Measurements from ENCODE around the gene SCNN1G.

The SCNN1G gene

DNA sequence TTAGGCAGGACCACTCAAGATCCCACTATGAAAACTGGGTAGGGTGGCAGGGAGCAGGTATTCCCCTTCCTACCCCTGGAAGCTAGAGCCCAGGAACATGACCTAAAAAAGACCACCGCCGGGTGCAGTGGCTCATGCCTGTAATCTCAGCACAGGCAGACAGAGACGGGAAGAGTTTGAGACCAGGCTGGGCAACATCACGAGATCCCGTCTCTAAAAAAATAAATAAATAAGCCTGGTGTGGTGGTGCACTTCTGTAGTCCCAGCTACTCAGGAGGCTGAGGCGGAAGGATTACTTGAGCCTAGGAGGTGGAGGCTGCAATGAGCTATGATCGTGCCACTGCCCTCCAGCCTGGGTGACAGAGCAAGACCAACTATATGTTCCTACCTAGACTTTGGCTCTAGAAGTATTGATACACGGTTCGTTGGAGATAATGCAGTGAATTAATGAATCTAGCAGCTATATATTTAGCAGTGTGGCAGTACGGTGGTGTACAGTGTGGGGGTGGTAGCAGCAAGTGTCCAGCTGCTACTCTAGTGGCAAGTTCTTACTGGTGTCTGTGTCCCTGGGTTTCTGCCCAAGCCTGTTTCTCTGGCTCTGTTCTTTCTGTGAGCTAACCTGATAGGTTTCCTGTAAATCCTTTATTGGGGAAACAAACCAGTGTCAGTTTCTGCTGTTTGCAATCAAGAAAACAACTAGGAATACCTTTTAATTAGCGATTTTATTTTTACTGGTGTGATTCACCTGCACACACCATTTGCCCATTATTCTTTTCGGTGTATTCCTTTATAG, 30.0 kb upstream of the SCNN1G start:
- ATAC-seq, result no peak

DNA sequence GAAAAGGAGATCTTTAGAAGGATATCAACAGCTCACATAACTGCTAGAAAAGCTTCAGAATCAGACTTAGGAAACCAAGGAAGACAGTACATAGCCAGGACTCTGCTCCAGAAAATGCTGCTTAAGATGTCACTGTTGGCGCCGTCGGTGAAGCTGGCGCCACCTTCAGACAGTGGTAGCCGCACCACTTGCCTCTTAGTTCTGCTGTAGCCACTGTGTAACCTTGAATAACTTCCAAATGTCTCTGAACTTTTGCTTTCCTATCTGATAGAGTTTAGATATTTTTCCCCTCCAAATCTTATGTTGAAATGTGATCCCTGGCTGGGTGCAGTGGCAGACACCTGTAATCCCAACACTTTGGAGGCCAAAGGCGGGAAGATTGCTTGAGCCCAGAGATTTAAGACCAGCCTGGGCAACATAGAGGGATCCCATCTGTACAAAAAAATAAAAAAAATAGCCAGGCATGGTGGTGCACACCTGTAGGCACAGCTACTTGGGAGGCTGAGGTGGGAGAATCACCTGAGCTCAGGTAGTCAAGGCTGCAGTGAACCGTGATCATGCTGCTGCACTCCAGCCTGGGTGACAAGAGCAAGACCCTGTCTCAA, 27.0 kb upstream of the SCNN1G start:
- no peak for ATAC-seq

DNA sequence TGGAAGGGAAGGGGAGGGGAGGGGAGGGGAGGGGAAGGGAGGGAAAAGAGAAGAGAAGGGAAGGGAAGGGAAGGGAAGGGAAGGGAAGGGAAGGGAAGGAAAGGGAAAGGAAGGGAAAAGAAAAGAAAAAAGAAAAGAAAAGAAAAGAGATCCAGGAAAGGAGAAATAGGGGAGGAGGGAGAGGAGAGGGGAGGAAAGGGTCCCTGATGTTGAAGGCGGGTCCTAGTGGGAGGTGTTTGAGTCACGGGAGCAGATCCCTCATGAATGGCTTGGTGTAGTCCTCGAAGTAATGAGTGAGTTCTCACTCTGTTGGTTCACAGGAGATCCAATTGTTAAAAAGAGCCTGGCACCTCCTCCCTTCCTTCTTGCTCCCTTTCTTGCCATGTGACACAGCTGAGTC, 26.4 kb upstream of the SCNN1G start:
- ATAC-seq, result no peak

- no peak for ATAC-seq
Observed at GRCh38 chr16:23156946-23157460, 25.5 kb upstream of the SCNN1G start.

GRCh38 chr16:23158114-23158513, 24.4 kb upstream of the SCNN1G start:
- no peak for ATAC-seq

DNA sequence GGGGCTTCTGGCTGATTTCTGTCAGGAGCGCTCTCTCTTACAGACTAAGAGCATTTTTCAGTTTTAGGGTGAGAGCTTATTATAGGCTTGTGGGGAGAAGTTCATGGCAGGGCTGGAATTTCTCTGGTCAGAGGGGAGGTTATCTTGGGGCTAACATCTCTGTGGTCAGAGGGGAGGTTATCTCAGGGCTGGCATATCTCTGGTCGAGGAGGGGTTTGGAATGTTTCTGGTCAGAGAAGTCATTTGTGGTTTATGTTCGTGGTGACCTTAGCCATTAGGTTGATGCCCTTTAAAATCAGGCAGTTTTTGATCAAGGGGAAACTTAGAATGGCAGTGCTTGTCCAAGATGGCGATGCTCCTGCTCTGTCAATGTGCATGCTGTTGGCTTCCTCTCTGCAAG, 22.5 kb upstream of the SCNN1G start:
- ATAC-seq, result no peak

DNA sequence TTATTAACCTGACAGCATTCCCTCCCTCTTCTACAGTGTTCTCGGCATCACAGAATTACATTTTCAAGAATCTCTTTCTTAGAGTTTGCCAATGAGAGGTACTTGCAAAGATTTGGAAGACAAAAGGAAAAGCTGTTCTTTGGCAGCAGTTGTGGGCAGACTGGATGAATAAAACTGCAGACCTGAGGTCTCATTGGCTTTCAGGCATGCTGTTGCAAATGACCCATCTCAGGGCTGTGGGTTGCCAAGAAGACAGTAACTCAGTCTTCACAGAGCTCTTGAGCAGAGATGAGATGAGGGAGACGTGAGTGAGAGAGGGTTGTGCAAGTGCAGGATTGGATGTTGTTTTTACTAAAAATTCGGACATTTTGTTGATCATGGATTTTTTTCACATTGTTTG, 22.0 kb upstream of the SCNN1G start:
- no peak for ATAC-seq

DNA sequence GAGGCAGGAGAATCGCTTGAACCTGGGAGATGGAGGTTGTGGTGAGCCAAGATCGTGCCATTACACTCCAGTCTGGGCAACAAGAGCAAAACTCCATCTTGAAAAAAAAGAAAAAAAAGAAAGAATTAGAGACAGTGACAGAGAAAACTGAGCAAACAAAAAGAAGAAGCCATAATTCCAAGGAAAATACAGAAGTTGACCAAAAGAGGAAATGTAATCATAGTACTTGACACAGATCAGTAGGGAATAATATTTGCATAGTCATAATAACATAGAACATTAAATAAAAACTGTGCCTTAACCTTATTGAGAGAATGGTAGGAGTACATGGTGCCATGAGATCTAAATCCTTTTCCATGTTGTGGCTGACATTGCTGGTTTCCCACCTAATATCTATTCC, 18.6 kb upstream of the SCNN1G start:
- ATAC-seq, result no peak

- no peak for ATAC-seq
Observed at GRCh38 chr16:23164736-23165135, 17.8 kb upstream of the SCNN1G start.

- no peak for ATAC-seq
Observed at GRCh38 chr16:23172583-23172982, 10.0 kb upstream of the SCNN1G start.

DNA sequence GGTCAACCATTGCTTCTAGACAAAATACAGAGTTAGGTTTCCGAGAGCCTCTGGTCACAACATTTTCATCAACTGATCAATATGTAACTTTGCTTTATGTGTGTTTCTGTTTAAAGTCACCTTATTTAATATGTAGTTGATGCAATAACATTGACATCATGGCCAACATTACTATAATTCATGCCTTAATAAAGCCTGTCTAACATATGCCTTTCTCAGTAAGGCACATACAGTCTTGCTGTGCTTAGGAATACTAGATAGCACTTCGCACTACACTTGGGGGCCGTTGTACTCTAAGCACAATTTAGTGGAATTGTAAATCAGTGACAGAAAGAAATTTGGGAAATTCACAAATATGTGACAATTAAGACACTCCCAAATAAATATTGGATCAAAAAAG, 9.6 kb upstream of the SCNN1G start:
- no peak for ATAC-seq

GRCh38 chr16:23174622-23175021, 7.9 kb upstream of the SCNN1G start:
- no peak for ATAC-seq

DNA sequence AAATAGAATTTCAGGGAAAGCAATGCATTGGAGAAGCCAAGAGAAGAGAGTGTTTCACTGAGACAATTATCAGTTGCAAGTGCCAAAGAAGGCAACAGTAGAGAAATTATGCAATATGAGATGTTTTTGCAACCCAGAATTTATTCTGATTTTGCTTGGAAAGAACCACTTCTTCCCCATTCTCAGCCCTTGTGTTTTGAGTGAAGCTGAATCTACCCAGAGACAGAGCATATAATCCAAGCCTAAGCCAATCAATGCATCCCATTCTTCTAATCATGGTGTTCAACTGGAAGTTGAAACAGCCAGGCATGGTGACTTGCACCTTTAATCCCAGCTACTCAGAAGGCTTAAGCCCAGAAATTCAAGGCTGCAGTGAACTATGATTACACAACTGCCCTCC, 6.9 kb upstream of the SCNN1G start:
- no peak for ATAC-seq

DNA sequence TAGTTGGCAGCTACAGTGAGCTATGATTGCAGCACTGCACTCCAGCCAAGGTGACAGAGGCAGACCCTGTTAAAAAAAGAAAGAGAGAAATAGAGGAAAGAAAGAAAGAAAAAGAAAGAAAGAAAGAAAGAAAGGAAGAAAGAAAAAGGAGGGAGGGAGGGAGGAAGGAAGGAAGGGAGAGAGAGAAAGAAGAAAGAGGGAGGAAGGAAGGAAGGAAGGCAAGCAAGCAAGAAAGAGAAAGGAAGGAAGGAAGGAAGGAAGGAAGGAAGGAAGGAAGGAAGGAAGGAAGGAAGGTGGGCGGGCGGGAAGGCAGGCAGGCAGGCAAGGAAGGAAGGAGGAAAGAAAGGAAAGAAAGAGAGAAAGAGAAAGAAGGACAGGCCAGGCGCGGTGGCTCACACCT, 1.0 kb upstream of the SCNN1G start:
- ATAC-seq, result no peak

DNA sequence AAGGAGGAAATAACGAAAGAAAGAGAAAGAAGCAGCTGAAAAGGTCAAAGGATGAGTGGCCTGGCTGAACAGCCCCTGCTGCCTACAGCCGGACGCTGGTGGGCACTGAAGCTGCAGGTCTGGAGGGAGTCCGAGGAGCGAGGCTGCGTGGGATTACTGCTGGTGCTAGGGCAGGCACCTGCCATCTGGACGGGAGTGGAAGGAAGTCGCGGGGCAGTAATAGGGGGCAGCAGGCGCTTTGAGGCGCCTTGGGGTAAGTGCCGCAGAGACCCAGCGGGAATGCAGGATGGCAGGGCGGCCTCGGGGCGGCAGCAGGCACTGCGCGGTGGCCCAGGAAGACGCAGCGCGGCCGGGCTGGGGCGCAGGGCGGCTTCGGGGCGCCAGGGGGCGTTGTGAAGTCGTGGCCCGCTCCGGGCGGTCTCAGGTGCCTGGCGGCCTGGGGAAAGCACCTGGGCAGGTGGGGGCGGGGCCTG, 303 bp upstream of the SCNN1G start:
- peak; percentile 91 to 96 for ATAC-seq

- no peak for ATAC-seq
Observed at GRCh38 chr16:23183543-23183862, 958 bp downstream of the SCNN1G start.

DNA sequence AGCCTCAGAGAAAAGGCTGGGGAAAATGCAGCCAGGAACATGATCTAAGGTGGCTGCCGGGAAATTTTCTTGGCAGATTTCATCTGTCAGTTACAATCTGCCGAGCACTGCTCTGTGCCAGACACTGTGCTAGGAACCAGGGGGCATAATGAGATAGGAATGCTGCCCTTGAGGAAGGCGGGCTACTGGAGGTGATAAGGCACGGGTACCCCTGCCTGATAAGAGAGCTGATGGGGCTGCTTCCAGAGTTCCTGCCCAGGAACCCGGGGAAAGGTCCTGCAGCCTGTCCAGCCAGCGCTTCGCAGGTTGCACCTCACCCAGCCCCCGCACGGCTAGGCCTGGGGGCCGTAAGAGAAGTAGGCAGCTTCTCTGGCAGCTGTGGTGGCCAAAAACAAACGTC, 3.1 kb downstream of the SCNN1G start:
- ATAC-seq, result no peak

DNA sequence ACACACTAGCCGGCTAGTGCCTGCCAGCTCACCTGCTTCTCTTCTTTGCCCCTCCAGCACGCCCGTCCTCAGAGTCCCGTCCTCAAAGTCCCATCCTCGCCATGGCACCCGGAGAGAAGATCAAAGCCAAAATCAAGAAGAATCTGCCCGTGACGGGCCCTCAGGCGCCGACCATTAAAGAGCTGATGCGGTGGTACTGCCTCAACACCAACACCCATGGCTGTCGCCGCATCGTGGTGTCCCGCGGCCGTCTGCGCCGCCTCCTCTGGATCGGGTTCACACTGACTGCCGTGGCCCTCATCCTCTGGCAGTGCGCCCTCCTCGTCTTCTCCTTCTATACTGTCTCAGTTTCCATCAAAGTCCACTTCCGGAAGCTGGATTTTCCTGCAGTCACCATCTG, 3.6 kb downstream of the SCNN1G start:
- no peak for ATAC-seq

- ATAC-seq, result no peak
Observed at GRCh38 chr16:23187341-23187740, 4.8 kb downstream of the SCNN1G start.

DNA sequence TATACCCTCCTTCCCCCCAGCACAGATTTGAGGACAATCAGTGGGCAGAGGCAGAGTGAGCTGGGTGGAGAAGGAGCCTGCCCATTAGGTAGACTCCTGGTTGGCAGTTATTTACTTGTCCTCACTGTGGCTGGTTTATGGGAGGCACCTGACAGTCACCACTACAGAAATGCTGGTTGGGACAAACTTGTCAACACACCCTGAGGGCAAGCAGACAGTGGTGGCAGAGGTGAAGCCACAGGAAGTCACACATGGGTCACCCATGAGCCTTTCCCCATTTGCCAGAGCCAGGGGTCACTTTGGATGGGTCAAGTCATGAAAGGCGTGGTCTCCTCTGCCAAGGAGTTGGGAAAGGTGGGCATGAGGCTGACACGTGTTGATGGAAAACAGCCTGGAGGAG, 6.4 kb downstream of the SCNN1G start:
- ATAC-seq, result no peak

DNA sequence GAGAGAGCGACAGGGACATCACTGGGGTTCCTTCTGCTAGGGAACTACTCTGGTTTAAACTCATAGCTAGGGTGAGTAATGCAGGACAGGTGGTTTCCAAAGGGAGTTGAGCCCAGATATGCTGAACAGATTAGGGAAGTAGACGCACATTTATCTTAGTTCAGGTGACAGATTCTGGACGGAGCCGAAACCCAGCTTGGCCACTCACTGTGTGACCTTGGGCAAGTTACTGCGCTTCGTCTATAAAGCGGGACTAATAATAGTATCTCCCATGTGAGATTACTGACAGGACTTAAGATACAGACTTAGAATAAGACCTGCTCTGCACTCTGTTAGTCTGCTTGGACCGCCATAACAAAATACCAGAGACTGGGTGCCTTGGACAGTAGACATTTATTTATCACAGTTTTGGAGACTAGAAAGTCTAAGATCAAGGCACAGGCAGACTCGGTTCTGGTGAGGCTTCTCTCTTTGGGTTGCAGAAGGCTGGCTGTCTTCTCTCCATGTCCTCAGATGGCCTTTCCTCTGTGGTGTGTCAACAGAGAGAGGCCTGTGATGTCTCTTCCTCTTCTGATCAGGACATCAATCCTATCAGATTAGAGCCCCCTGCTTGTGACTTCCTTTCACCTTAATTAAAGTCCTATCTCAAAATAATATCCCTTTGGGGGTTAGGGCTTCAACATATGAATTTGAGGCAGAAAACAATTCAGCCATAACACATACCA, 12.1 kb downstream of the SCNN1G start:
- no peak for ATAC-seq

GRCh38 chr16:23195366-23195978, 12.9 kb downstream of the SCNN1G start:
- no peak for ATAC-seq

DNA sequence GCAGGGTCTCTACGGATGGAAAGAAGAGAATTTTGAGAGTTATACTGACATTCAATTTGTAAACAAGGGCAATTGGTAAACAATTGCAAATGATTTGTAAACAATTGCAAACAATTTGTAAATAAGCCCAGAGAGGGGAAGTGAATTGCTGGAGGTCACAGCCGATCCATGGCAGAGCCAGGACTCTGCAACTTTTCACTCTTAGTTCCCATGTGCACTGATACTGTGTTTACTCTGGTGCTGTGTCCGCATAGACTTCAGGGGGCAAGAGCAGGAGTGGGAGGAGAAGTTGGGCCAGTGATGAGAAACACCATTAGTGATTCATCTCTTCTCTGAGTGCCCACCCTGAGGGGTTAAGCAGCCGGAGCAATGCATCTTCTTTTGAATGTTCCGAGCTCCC, 14.0 kb downstream of the SCNN1G start:
- ATAC-seq, result no peak
